HEK293T (cell line): ENCODE data around the gene CCDC142.

Source experiments
- ARNT ChIP-seq: fragments of 450-650 bp; IDR thresholded peaks from 2 replicates; pipeline ENCODE4 v1.6.1; 2017; ENCODE audit warnings: mild to moderate bottlenecking
- BHLHE40 ChIP-seq: fragments of 450-650 bp; IDR thresholded peaks from 2 replicates; pipeline ENCODE4 v1.6.1; 2016; ENCODE audit warnings: mild to moderate bottlenecking, moderate library complexity, borderline replicate concordance
- CTBP1 ChIP-seq: fragments of 450-650 bp; IDR thresholded peaks from 2 replicates; pipeline ENCODE4 v1.6.1; 2016; ENCODE audit warnings: borderline replicate concordance
- FOXA1 ChIP-seq: fragments of 450-650 bp; IDR thresholded peaks from 2 replicates; pipeline ENCODE4 v1.6.1; 2016; ENCODE audit warnings: mild to moderate bottlenecking
- FOXK2 ChIP-seq: fragments of 450-650 bp; IDR thresholded peaks from 2 replicates; pipeline ENCODE4 v1.6.1; 2016; ENCODE audit warnings: mild to moderate bottlenecking
- FOXM1 ChIP-seq: fragments of 450-650 bp; IDR thresholded peaks from 2 replicates; pipeline ENCODE4 v1.6.1; 2017; ENCODE audit warnings: mild to moderate bottlenecking, borderline replicate concordance
- HDGF ChIP-seq: fragments of 450-650 bp; IDR thresholded peaks from 2 replicates; pipeline ENCODE4 v1.6.1; 2017; ENCODE audit warnings: antibody characterized with exemption, borderline replicate concordance
- L3MBTL2 ChIP-seq: fragments of 450-650 bp; conservative IDR thresholded peaks from 2 replicates; pipeline ENCODE4 v1.6.1; 2016; ENCODE audit warnings: mild to moderate bottlenecking
- NFRKB ChIP-seq: fragments of 450-650 bp; IDR thresholded peaks from 2 replicates; pipeline ENCODE4 v1.6.1; 2016; ENCODE audit warnings: mild to moderate bottlenecking, moderate library complexity
- PKNOX1 ChIP-seq: fragments of 450-650 bp; IDR thresholded peaks from 2 replicates; pipeline ENCODE4 v1.6.1; 2016
- SP1 ChIP-seq: fragments of 450-650 bp; IDR thresholded peaks from 2 replicates; pipeline ENCODE4 v1.6.1; 2017
- TARDBP ChIP-seq: fragments of 450-650 bp; IDR thresholded peaks from 2 replicates; pipeline ENCODE4 v1.6.1; 2016
- ZNF384 ChIP-seq: fragments of 450-650 bp; IDR thresholded peaks from 2 replicates; pipeline ENCODE4 v1.6.1; 2016

GRCh38 chr2:74501335-74502071 is 18.7 kb upstream of the CCDC142 start:
- TF ChIP-seq FOXK2 = no peak
- no peak for TF ChIP-seq PKNOX1
- TF ChIP-seq ARNT = no peak
- TF ChIP-seq ZNF384 = no peak
- TF ChIP-seq L3MBTL2 = no peak
- no peak for TF ChIP-seq TARDBP
- no peak for TF ChIP-seq NFRKB
- no peak for TF ChIP-seq BHLHE40
- no peak for TF ChIP-seq CTBP1
- TF ChIP-seq FOXM1 = no peak
- no peak for TF ChIP-seq SP1
- no peak for TF ChIP-seq FOXA1
- TF ChIP-seq HDGF = no peak
